HL-60/S4 treated with retinoic acid at 250 ng/mL for 4 days and 3 days (cell line): ENCODE results near the gene NANS.

ENCODE experiments used
- in situ Hi-C: fragments of 300-500 bp; cut with MboI; formaldehyde crosslinking; loops from 2 replicates; pipeline ENCODE4 v1.7.0; 2022; ENCODE audit warnings: low sequenced_read_pairs

Gene NANS

DNA sequence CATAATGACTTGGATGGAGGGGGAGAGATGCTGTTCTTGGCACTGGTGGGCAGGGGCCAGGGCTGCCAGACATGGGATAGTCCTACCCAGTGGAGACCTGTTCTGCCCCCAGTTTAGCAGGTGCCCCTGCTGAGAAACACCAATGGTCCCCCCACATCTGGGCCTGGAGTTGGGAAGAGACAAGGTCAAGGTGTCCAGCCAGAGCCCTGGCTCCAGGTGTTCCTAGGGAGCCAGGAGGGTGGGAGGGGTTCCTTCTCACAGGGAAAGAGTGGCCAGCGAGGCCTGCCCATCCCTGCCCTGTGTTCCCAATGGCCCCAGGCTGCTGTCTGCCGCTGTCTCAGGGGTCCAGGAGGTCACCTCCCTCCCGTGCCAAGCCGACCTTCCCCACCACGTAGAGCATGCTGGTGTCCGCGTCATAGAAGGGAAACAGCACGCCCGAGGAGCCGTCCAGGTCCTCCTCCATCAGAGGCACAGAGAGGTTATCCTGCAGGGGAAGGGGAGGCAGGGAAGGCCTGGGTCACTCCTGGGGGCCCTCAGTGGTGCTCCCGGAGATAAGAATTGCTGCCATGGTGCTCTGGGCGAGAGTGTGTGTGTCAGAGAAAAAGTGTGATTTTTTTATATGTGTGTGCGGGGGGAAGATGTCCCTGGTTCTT lies 74.2 kb downstream of the NANS start:
- in situ Hi-C loops, result no loop called here

DNA sequence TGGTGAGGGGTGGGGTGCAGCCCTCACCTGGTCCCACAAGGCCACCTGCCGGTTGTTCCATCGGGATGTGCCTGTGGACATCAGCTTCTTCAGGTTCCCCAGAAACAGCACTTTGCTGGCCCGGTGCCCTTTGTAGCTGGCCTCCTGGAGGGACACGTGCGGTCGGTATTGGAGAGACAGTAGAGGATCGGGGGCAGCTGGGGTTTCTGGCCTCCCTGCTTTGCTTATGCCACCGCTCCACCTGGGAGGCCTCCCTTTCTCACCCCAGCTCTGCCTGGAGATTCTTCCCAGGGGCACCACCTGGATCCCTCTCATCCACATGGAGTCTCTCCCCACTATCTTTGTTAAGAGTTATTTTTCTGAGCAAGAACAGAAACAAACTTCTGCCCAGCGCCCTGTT lies 75.6 kb downstream of the NANS start:
- in situ Hi-C loops, result no loop called here
